ENCODE measurements around the gene GMPPA.
A peak's percentile ranks its signal among the peaks of the same experiment; 100 is the strongest.

Gene GMPPA

DNA sequence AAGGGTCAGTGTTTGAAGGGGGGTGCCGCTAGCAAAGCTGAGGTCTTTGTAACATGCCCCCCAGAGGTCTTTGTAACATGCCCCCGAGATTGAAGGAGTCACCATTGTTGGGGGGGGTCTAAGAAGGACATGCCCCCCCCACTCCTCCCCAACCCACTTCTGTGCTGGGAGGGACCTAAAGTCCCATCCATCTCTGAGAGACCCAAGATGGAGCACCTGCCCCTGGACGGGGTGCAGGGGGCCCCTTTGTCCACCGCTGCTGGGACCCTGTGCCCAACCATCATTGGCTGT, 9.7 kb downstream of the GMPPA start:
- ATAC-seq: no peak
- TF ChIP-seq ZNF8 (CRISPR knock-in tag; IDR thresholded peaks at IDR 0.05): no peak
- TF ChIP-seq, protein P1, sequence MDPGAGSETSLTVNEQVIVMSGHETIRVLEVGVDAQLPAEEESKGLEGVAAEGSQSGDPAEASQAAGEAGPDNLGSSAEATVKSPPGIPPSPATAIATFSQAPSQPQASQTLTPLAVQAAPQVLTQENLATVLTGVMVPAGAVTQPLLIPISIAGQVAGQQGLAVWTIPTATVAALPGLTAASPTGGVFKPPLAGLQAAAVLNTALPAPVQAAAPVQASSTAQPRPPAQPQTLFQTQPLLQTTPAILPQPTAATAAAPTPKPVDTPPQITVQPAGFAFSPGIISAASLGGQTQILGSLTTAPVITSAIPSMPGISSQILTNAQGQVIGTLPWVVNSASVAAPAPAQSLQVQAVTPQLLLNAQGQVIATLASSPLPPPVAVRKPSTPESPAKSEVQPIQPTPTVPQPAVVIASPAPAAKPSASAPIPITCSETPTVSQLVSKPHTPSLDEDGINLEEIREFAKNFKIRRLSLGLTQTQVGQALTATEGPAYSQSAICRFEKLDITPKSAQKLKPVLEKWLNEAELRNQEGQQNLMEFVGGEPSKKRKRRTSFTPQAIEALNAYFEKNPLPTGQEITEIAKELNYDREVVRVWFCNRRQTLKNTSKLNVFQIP (CRISPR knock-in tag; IDR thresholded peaks at IDR 0.05; ENCODE audit: borderline replicate concordance, low read depth): no peak
- TF ChIP-seq BACH2 (CRISPR knock-in tag; IDR thresholded peaks at IDR 0.05; ENCODE audit: borderline replicate concordance): no peak
- no peak for TF ChIP-seq ZC3H10 (CRISPR knock-in tag; IDR thresholded peaks at IDR 0.05)
- TF ChIP-seq ZNF70 (CRISPR knock-in tag; IDR thresholded peaks at IDR 0.05): no peak
- TF ChIP-seq ARNTL (CRISPR knock-in tag; IDR thresholded peaks at IDR 0.05; ENCODE audit: borderline replicate concordance, low read depth): no peak
- no peak for TF ChIP-seq ZNF565 (CRISPR knock-in tag; conservative IDR thresholded peaks at IDR 0.05; ENCODE audit: low read depth)
- no peak for TF ChIP-seq PPARA (CRISPR knock-in tag; IDR thresholded peaks at IDR 0.05; ENCODE audit: borderline replicate concordance)
- TF ChIP-seq ISL1 (CRISPR knock-in tag; IDR thresholded peaks at IDR 0.05): no peak
- TF ChIP-seq ESRRG (CRISPR knock-in tag; IDR thresholded peaks at IDR 0.05): no peak
- TF ChIP-seq OSR1 (CRISPR knock-in tag; IDR thresholded peaks at IDR 0.05): no peak
- TF ChIP-seq, protein P2, sequence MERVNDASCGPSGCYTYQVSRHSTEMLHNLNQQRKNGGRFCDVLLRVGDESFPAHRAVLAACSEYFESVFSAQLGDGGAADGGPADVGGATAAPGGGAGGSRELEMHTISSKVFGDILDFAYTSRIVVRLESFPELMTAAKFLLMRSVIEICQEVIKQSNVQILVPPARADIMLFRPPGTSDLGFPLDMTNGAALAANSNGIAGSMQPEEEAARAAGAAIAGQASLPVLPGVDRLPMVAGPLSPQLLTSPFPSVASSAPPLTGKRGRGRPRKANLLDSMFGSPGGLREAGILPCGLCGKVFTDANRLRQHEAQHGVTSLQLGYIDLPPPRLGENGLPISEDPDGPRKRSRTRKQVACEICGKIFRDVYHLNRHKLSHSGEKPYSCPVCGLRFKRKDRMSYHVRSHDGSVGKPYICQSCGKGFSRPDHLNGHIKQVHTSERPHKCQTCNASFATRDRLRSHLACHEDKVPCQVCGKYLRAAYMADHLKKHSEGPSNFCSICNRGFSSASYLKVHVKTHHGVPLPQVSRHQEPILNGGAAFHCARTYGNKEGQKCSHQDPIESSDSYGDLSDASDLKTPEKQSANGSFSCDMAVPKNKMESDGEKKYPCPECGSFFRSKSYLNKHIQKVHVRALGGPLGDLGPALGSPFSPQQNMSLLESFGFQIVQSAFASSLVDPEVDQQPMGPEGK (CRISPR knock-in tag; IDR thresholded peaks at IDR 0.05; ENCODE audit: borderline replicate concordance): no peak
- no peak for TF ChIP-seq GLIS3 (CRISPR knock-in tag; IDR thresholded peaks at IDR 0.05)
- TF ChIP-seq SNAI2 (CRISPR knock-in tag; IDR thresholded peaks at IDR 0.05): no peak
- no peak for TF ChIP-seq CSDC2 (CRISPR knock-in tag; IDR thresholded peaks at IDR 0.05)
- TF ChIP-seq TOX (CRISPR knock-in tag; IDR thresholded peaks at IDR 0.05; ENCODE audit: borderline replicate concordance): no peak
- TF ChIP-seq, protein P3, sequence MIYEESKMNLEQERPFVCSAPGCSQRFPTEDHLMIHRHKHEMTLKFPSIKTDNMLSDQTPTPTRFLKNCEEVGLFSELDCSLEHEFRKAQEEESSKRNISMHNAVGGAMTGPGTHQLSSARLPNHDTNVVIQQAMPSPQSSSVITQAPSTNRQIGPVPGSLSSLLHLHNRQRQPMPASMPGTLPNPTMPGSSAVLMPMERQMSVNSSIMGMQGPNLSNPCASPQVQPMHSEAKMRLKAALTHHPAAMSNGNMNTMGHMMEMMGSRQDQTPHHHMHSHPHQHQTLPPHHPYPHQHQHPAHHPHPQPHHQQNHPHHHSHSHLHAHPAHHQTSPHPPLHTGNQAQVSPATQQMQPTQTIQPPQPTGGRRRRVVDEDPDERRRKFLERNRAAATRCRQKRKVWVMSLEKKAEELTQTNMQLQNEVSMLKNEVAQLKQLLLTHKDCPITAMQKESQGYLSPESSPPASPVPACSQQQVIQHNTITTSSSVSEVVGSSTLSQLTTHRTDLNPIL (CRISPR knock-in tag; IDR thresholded peaks at IDR 0.05; ENCODE audit: low read depth): no peak

DNA sequence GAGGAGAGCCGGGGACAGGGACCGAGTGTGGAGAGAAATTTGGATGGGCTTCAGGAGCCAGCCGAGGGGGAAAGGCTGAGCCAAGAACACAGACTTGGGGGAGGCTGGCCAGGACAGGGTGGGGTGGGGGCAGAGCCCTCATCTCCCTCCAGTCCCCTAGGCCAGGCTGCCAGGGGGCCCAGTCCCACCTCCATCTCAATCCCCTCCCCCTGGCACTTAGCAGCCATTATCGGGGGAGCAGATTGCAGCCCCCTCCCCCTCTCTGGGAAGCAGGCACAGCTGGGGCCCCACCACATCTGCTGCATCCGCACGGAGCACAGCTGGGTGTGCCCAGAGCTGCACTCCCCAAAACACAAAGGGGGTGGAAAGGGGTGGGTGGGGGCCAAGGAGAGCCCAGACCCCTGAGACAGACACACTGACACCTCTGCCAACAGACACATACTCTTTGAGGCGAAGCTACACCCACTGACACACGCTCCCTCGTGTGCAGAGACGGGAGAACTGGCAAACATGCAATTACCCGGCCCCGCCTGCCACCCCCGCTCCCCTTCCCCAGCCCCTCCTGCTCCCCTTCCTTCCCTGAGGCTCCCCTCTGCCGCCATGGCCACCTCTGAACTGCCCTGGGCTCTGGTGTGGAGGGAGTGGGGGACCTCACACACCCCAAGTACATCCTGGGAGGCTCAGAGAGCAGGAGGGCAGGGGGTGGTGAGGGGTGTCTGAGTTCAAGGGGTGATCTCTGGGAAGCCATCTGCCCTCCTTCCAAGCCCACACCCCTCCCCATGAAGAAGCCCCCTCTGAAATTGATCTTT, 10.5 kb downstream of the GMPPA start:
- ATAC-seq: peak; percentile 50
- no peak for TF ChIP-seq CSDC2 (CRISPR knock-in tag; IDR thresholded peaks at IDR 0.05)
- TF ChIP-seq, protein P3 (CRISPR knock-in tag; IDR thresholded peaks at IDR 0.05; ENCODE audit: low read depth): no peak
- TF ChIP-seq TOX (CRISPR knock-in tag; IDR thresholded peaks at IDR 0.05; ENCODE audit: borderline replicate concordance): no peak
- TF ChIP-seq, protein P1 (CRISPR knock-in tag; IDR thresholded peaks at IDR 0.05; ENCODE audit: borderline replicate concordance, low read depth): no peak
- TF ChIP-seq BACH2 (CRISPR knock-in tag; IDR thresholded peaks at IDR 0.05; ENCODE audit: borderline replicate concordance): no peak
- TF ChIP-seq PPARA (CRISPR knock-in tag; IDR thresholded peaks at IDR 0.05; ENCODE audit: borderline replicate concordance): no peak
- TF ChIP-seq SNAI2 (CRISPR knock-in tag; IDR thresholded peaks at IDR 0.05): no peak
- no peak for TF ChIP-seq ZNF565 (CRISPR knock-in tag; conservative IDR thresholded peaks at IDR 0.05; ENCODE audit: low read depth)
- TF ChIP-seq ARNTL (CRISPR knock-in tag; IDR thresholded peaks at IDR 0.05; ENCODE audit: borderline replicate concordance, low read depth): no peak
- TF ChIP-seq, protein P4, sequence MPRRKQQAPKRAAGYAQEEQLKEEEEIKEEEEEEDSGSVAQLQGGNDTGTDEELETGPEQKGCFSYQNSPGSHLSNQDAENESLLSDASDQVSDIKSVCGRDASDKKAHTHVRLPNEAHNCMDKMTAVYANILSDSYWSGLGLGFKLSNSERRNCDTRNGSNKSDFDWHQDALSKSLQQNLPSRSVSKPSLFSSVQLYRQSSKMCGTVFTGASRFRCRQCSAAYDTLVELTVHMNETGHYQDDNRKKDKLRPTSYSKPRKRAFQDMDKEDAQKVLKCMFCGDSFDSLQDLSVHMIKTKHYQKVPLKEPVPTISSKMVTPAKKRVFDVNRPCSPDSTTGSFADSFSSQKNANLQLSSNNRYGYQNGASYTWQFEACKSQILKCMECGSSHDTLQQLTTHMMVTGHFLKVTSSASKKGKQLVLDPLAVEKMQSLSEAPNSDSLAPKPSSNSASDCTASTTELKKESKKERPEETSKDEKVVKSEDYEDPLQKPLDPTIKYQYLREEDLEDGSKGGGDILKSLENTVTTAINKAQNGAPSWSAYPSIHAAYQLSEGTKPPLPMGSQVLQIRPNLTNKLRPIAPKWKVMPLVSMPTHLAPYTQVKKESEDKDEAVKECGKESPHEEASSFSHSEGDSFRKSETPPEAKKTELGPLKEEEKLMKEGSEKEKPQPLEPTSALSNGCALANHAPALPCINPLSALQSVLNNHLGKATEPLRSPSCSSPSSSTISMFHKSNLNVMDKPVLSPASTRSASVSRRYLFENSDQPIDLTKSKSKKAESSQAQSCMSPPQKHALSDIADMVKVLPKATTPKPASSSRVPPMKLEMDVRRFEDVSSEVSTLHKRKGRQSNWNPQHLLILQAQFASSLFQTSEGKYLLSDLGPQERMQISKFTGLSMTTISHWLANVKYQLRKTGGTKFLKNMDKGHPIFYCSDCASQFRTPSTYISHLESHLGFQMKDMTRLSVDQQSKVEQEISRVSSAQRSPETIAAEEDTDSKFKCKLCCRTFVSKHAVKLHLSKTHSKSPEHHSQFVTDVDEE (CRISPR knock-in tag; IDR thresholded peaks at IDR 0.05): no peak
- TF ChIP-seq ESRRG (CRISPR knock-in tag; IDR thresholded peaks at IDR 0.05): no peak
- TF ChIP-seq, protein P2 (CRISPR knock-in tag; IDR thresholded peaks at IDR 0.05; ENCODE audit: borderline replicate concordance): no peak
- TF ChIP-seq RARB (CRISPR knock-in tag; IDR thresholded peaks at IDR 0.05): no peak
- no peak for TF ChIP-seq ZNF8 (CRISPR knock-in tag; IDR thresholded peaks at IDR 0.05)
